ENCODE measurements around the gene GNG4. TPM values are rescaled to one million over a fixed set of nuclear protein-coding genes. Genes with fewer than 3 reads are reported as not detected.

The GNG4 gene
- total RNA-seq, 1 experiment from 2014 or later, result 3.5 TPM

GRCh38 chr1:235637756-235638534 is 11.6 kb downstream of the GNG4 start:
- no peak for TF ChIP-seq CTCF (IDR thresholded peaks at IDR 0.05; ENCODE audit: insufficient read depth in 1 of 2, low read depth in 1 of 2, low read length in 1 of 2, severe bottlenecking in 1 of 2, unreplicated experiment in 1 of 2)
- Mint-ChIP-seq H3K4me1 (ENCODE audit: low read depth, unreplicated experiment) (peaks cover 2% of the 10 kb centered on the region), H3K36me3 (ENCODE audit: insufficient read depth, unreplicated experiment) (peaks cover 9% of the 10 kb centered on the region), H3K9me3 (ENCODE audit: unreplicated experiment) (no peaks in the 10 kb centered on the region), H3K4me3 (ENCODE audit: unreplicated experiment) (no peak overlapping the region), H3K27me3 (ENCODE audit: insufficient read depth, unreplicated experiment) (no peaks in the 10 kb centered on the region), H3K27ac (ENCODE audit: unreplicated experiment) (no peak overlapping the region)
- Histone ChIP-seq H3K36me3 (ENCODE audit: control insufficient read depth, insufficient read depth, low read length) (no peaks in the 10 kb centered on the region), H3K4me3 (ENCODE audit: low read depth, low read length) (no peak overlapping the region), H3K27me3 (replicated peaks; ENCODE audit: control insufficient read depth, insufficient read depth, low read length) (no peaks in the 10 kb centered on the region), H3K9me3 (no peaks in the 10 kb centered on the region), H3K4me1 (no peaks in the 10 kb centered on the region)
- POLR2A ChIA-PET, result no interaction called here
- BruUV-seq (replicated peaks), result no TSS peak
- intact Hi-C loops (cut with micrococcal nuclease; ENCODE audit: unreplicated experiment), result no loop called here
- CTCF ChIA-PET, result no interaction called here
- DNase-seq, result no peak

GRCh38 chr1:235635938-235636662 is 13.5 kb downstream of the GNG4 start:
- no peaks in the 10 kb centered on the region for H3K9me3 ChIP-seq
- POLR2A ChIA-PET, result no interaction called here
- Mint-ChIP-seq H3K9me3 (ENCODE audit: unreplicated experiment) (no peaks in the 10 kb centered on the region), H3K4me1 (ENCODE audit: low read depth, unreplicated experiment) (peaks cover 6% of the 10 kb centered on the region), H3K27me3 (ENCODE audit: insufficient read depth, unreplicated experiment) (no peaks in the 10 kb centered on the region), H3K4me3 (ENCODE audit: unreplicated experiment) (no peak overlapping the region), H3K27ac (ENCODE audit: unreplicated experiment) (no peak overlapping the region), H3K36me3 (ENCODE audit: insufficient read depth, unreplicated experiment) (peaks cover 6% of the 10 kb centered on the region)
- intact Hi-C loops (cut with micrococcal nuclease; ENCODE audit: unreplicated experiment), result no loop called here
- no peaks in the 10 kb centered on the region for H3K4me1 ChIP-seq
- H3K4me3 ChIP-seq (ENCODE audit: low read depth, low read length), result no peak overlapping the region
- no peak for TF ChIP-seq CTCF (IDR thresholded peaks at IDR 0.05; ENCODE audit: insufficient read depth in 1 of 2, low read depth in 1 of 2, low read length in 1 of 2, severe bottlenecking in 1 of 2, unreplicated experiment in 1 of 2)
- no peaks in the 10 kb centered on the region for H3K36me3 ChIP-seq (ENCODE audit: control insufficient read depth, insufficient read depth, low read length)
- no TSS peak for BruUV-seq (replicated peaks)
- CTCF ChIA-PET, result no interaction called here
- DNase-seq, result no peak
- no peaks in the 10 kb centered on the region for H3K27me3 ChIP-seq (replicated peaks; ENCODE audit: control insufficient read depth, insufficient read depth, low read length)

- TF ChIP-seq CTCF (IDR thresholded peaks at IDR 0.05; ENCODE audit: insufficient read depth in 1 of 2, low read depth in 1 of 2, low read length in 1 of 2, severe bottlenecking in 1 of 2, unreplicated experiment in 1 of 2), result no peak
These were observed 16.8 kb downstream of the GNG4 start for GRCh38 chr1:235632506-235633401.

More at GRCh38 chr1:235632506-235633401, 16.8 kb downstream of the GNG4 start:
- Mint-ChIP-seq H3K4me1 (ENCODE audit: low read depth, unreplicated experiment) (peaks cover 6% of the 10 kb centered on the region), H3K27me3 (ENCODE audit: insufficient read depth, unreplicated experiment) (no peaks in the 10 kb centered on the region), H3K27ac (ENCODE audit: unreplicated experiment) (no peak overlapping the region), H3K36me3 (ENCODE audit: insufficient read depth, unreplicated experiment) (no peaks in the 10 kb centered on the region), H3K4me3 (ENCODE audit: unreplicated experiment) (no peak overlapping the region), H3K9me3 (ENCODE audit: unreplicated experiment) (no peaks in the 10 kb centered on the region)
- Histone ChIP-seq H3K27me3 (replicated peaks; ENCODE audit: control insufficient read depth, insufficient read depth, low read length) (no peaks in the 10 kb centered on the region), H3K4me1 (no peaks in the 10 kb centered on the region), H3K9me3 (no peaks in the 10 kb centered on the region), H3K4me3 (ENCODE audit: low read depth, low read length) (no peak overlapping the region), H3K36me3 (ENCODE audit: control insufficient read depth, insufficient read depth, low read length) (no peaks in the 10 kb centered on the region)
- ChIA-PET CTCF (interaction anchor here (1.0 kb wide), 1 partner anchor 210 kb away, joined by 3 read pairs; no protein-coding TSS in a partner anchor), POLR2A (no interaction called here)
- no peak for DNase-seq
- no TSS peak for BruUV-seq (replicated peaks)
- intact Hi-C loops (cut with micrococcal nuclease; ENCODE audit: unreplicated experiment), result no loop called here
